Smooth muscle cell of trachea (primary cell): ENCODE results near the gene UTP15. TPM values are rescaled to one million over a fixed set of nuclear protein-coding genes. Genes with fewer than 3 reads are reported as not detected.

Experiments
- total RNA-seq: library from RNA; depleted of rRNA; stranded (reverse); fragments of >200 nt; gene quantifications from 2 replicates; pipeline ENCODE4 v1.2.1, GENCODE V29; 2014

The UTP15 gene
- 15.9 and 23.9 TPM in 2 replicates for total RNA-seq

GRCh38 chr5:73565139-73565968 is at the start of gene UTP15, which contains the start of gene ANKRA2:
UTP15 (plus strand) TSS chr5:73565743; CDS start chr5:73567345, 1,602 bp downstream.
ANKRA2 (minus strand) TSS chr5:73565639; CDS start chr5:73562881, 2,758 bp downstream.

GRCh38 chr5:73625944-73626811 is 60.6 kb downstream of the UTP15 start, which contains the start of gene ARHGEF28:
ARHGEF28 (plus strand) TSS chr5:73626196; CDS start chr5:73684852, 58,656 bp downstream.

Other genes with a start within 250 kb of the UTP15 start
- gene FOXD1, start 117.0 kb upstream of the UTP15 start, total RNA-seq = 7.6 and 11.7 TPM in 2 replicates
- 205 and 243 TPM in 2 replicates for gene BTF3, start 67.3 kb upstream of the UTP15 start, total RNA-seq
- 21.1 and 24.3 TPM in 2 replicates for gene ANKRA2, start 104 bp upstream of the UTP15 start, total RNA-seq
- 19.0 and 32.6 TPM in 2 replicates for gene ARHGEF28, start 60.5 kb downstream of the UTP15 start, total RNA-seq